ENCODE measurements around the gene SEC22C.
"Not testable (repeated sequence)": the region's sequence is repeated elsewhere in the genome, so short reads cannot be mapped to it uniquely, and the experiment has no call there.

SEC22C gene

DNA sequence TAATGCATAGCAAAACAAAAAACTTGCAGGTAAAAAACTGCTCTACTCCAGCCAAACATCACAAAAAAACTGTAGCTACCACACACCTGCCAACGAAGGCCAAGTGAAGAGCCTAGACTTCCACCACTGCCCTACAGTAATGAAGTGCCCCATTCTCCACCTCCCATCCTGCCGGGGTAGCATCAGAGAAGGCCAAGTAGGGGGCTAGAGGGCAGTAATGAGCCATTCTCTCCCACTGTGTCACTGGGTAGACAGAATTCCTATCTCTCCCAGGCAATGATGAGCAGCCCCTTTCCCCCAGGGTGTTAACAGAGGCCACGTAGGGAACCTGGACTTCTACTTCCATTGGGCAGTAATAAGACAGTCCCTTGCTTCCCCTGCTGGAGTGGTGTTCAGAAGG lies 9.5 kb downstream of the SEC22C start:
- Histone ChIP-seq H3K9me3 (ENCODE audit: severe bottlenecking) (peaks cover 8% of the 10 kb centered on the region), H3K4me3 (ENCODE audit: severe bottlenecking) (no peak overlapping the region), H3K27me3 (ENCODE audit: insufficient read depth, poor library complexity, severe bottlenecking) (no peaks in the 10 kb centered on the region), H3K27ac (ENCODE audit: poor library complexity, severe bottlenecking) (no peak overlapping the region), H3K36me3 (ENCODE audit: low read depth) (peaks cover 62% of the 10 kb centered on the region), H3K4me1 (ENCODE audit: insufficient read depth, poor library complexity, severe bottlenecking) (no peaks in the 10 kb centered on the region)
- DNase-seq (ENCODE audit: low spot score) (no peak), ATAC-seq (ENCODE audit: low read depth) (peak; percentile 91)
- TF ChIP-seq, protein P1, sequence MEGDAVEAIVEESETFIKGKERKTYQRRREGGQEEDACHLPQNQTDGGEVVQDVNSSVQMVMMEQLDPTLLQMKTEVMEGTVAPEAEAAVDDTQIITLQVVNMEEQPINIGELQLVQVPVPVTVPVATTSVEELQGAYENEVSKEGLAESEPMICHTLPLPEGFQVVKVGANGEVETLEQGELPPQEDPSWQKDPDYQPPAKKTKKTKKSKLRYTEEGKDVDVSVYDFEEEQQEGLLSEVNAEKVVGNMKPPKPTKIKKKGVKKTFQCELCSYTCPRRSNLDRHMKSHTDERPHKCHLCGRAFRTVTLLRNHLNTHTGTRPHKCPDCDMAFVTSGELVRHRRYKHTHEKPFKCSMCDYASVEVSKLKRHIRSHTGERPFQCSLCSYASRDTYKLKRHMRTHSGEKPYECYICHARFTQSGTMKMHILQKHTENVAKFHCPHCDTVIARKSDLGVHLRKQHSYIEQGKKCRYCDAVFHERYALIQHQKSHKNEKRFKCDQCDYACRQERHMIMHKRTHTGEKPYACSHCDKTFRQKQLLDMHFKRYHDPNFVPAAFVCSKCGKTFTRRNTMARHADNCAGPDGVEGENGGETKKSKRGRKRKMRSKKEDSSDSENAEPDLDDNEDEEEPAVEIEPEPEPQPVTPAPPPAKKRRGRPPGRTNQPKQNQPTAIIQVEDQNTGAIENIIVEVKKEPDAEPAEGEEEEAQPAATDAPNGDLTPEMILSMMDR (IDR thresholded peaks at IDR 0.05; ENCODE audit: poor library complexity, severe bottlenecking), result peak; percentile 68

DNA sequence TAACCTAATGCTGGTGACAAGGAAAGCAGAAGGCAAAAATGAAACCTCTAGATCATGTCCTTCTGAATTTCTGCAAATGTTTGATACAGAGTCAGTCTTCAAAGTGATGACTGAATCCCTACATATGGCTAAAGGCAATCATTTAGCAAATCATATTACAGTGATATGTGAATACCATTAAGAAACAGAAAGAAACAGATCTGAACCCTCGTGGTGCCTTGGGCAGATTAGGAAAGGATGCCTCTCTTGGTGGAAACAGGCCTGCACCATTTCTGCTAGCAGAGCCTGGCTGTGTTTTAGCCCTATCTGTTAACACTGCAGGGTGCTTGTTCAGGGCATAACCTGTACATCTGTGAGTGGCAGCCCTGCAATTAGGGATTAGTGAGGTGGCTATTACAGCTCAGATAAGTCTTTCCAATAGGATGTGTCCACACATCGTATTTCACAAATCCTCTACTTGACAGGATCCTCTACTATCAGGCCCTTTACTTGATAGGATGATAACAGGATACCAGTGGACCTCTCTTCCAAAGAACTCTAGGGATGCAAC lies 12.1 kb downstream of the SEC22C start:
- ATAC-seq (ENCODE audit: low read depth) (no peak), DNase-seq (ENCODE audit: low spot score) (no peak)
- no peak overlapping the region for H3K27ac ChIP-seq (ENCODE audit: poor library complexity, severe bottlenecking)
- TF ChIP-seq, protein P1 (IDR thresholded peaks at IDR 0.05; ENCODE audit: poor library complexity, severe bottlenecking), result no peak
- H3K4me1 ChIP-seq (ENCODE audit: insufficient read depth, poor library complexity, severe bottlenecking), result no peaks in the 10 kb centered on the region
- no peaks in the 10 kb centered on the region for H3K9me3 ChIP-seq (ENCODE audit: severe bottlenecking)
- H3K4me3 ChIP-seq (ENCODE audit: severe bottlenecking), result no peak overlapping the region
- peaks cover 59% of the 10 kb centered on the region for H3K36me3 ChIP-seq (ENCODE audit: low read depth)
- H3K27me3 ChIP-seq (ENCODE audit: insufficient read depth, poor library complexity, severe bottlenecking), result no peaks in the 10 kb centered on the region

DNA sequence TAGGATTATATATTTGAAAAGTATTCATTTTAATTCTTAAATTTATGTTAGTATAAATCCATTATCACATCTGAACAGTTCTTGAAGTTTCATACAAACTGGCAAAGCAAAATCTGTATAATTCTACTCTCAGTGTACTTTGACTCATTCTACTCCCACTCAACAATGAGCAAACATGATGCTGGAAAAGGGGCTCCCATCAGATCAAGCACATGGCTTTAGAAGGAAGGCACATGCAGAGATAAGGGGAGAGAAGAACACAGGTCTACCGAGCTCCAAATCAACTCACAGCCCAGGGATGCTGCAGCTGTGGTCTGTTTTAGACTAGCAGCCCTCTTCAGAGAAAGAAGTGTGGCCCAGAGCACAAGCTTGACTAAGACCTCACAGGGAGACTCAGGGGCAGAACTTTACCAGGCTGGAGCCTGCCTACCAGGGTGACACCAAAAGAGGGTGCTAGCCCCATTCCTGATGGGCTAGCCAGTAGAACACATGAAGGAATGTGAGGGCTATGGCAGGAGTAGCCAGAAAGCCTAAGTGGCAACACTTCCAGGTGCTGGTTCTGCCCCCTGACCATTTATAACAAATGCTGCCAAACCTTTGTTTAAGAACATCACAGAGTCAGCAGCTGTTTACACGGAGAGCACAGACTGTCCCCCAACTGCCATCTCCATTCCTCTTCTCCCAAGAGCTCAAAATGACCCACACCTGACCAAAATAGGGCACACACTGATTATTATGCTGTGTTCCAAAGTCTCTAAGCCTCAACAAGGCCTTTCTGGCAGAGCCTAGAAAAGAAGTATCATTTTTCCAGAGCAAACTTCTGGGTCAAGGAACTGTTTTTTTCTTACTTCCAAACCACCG lies 19.5 kb downstream of the SEC22C start:
- ATAC-seq (ENCODE audit: low read depth), result no peak
- Histone ChIP-seq H3K9me3 (ENCODE audit: severe bottlenecking) (no peaks in the 10 kb centered on the region), H3K36me3 (ENCODE audit: low read depth) (peaks cover 76% of the 10 kb centered on the region), H3K4me1 (ENCODE audit: insufficient read depth, poor library complexity, severe bottlenecking) (no peaks in the 10 kb centered on the region), H3K4me3 (ENCODE audit: severe bottlenecking) (no peak overlapping the region), H3K27ac (ENCODE audit: poor library complexity, severe bottlenecking) (no peak overlapping the region), H3K27me3 (ENCODE audit: insufficient read depth, poor library complexity, severe bottlenecking) (no peaks in the 10 kb centered on the region)
- DNase-seq (ENCODE audit: low spot score), result no peak
- TF ChIP-seq, protein P1 (IDR thresholded peaks at IDR 0.05; ENCODE audit: poor library complexity, severe bottlenecking), result no peak

DNA sequence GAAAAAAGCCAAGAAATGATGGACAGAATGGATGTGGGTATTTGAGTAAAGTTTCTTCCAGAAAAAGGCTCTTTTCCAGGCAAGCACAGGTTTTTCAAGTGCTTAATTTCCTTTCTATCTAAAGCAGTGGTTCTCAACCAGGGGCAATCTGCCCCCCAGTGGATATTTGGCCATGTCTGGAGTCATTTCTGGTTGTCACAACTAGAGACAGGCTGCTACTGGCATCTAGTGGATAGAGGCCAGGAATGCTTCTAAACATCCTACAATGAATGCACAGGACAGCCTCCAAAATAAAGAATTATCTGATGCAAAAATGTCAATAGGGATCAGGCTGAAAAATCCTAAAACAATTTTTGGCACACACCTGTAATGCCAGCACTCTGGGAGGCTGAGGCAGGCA lies 23.9 kb downstream of the SEC22C start:
- no peak overlapping the region for H3K4me3 ChIP-seq (ENCODE audit: severe bottlenecking)
- H3K9me3 ChIP-seq (ENCODE audit: severe bottlenecking), result no peaks in the 10 kb centered on the region
- H3K27me3 ChIP-seq (ENCODE audit: insufficient read depth, poor library complexity, severe bottlenecking), result no peaks in the 10 kb centered on the region
- no peak for ATAC-seq (ENCODE audit: low read depth)
- TF ChIP-seq, protein P1 (IDR thresholded peaks at IDR 0.05; ENCODE audit: poor library complexity, severe bottlenecking), result peak; percentile 38
- H3K4me1 ChIP-seq (ENCODE audit: insufficient read depth, poor library complexity, severe bottlenecking), result no peaks in the 10 kb centered on the region
- DNase-seq (ENCODE audit: low spot score), result no peak
- peaks cover 81% of the 10 kb centered on the region for H3K36me3 ChIP-seq (ENCODE audit: low read depth)
- no peak overlapping the region for H3K27ac ChIP-seq (ENCODE audit: poor library complexity, severe bottlenecking)

DNA sequence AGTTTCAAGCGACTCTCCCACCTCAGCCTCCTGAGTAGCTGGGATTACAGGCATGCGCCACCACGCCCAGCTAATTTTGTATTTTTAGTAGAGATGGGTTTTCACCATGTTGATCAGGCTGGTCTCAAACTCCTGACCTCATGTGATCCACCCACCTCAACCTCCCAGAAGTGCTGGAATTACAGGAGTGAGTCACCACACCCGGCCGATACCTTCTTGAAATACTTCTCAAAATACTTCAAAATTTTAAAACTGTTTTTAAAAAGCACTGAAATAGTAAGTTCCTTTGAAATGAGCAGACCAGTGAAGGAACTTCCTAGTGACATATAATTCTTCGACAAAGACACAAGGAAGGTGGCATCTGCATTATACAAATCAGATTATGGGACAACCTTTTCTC lies 24.9 kb downstream of the SEC22C start:
- peaks cover 83% of the 10 kb centered on the region for H3K36me3 ChIP-seq (ENCODE audit: low read depth)
- not testable (repeated sequence) for DNase-seq (ENCODE audit: low spot score); H3K27ac ChIP-seq (ENCODE audit: poor library complexity, severe bottlenecking); H3K4me3 ChIP-seq (ENCODE audit: severe bottlenecking); H3K27me3 ChIP-seq (ENCODE audit: insufficient read depth, poor library complexity, severe bottlenecking); H3K4me1 ChIP-seq (ENCODE audit: insufficient read depth, poor library complexity, severe bottlenecking); H3K9me3 ChIP-seq (ENCODE audit: severe bottlenecking); ATAC-seq (ENCODE audit: low read depth)

All from RWPE2 (cell line).